H9 (cell line): ENCODE data around the gene NRXN3. TPM values are rescaled to one million over a fixed set of nuclear protein-coding genes. Genes with fewer than 3 reads are reported as not detected.

Source experiments
- DNase-seq: peaks from one replicate; pipeline ENCODE4 v3.0.0-alpha.2; 2017
- H2AFZ ChIP-seq: one replicate; pipeline ENCODE4 v1.6.1; 2013; ENCODE audit warnings: mild to moderate bottlenecking, low read length, control low read depth, moderate library complexity
- H2AK5ac ChIP-seq: 2 replicates; pipeline ENCODE4 v1.6.1; 2013; ENCODE audit warnings: low read length, control low read depth, mixed read lengths; ENCODE audit not compliant: insufficient read length
- H2BK120ac ChIP-seq: one replicate; pipeline ENCODE4 v1.6.1; 2013; ENCODE audit warnings: low read depth, mild to moderate bottlenecking, low read length, control low read depth, inconsistent platforms; ENCODE audit not compliant: poor library complexity, severe bottlenecking
- H2BK12ac ChIP-seq: 2 replicates; pipeline ENCODE4 v1.6.1; 2013; ENCODE audit warnings: low read length, control low read depth, mixed read lengths, low read depth; ENCODE audit not compliant: insufficient read length
- H2BK15ac ChIP-seq: 2 replicates; pipeline ENCODE4 v1.6.1; 2013; ENCODE audit warnings: low read depth, low read length, control low read depth
- H2BK20ac ChIP-seq: one replicate; pipeline ENCODE4 v1.6.1; 2013; ENCODE audit warnings: low read depth, mild to moderate bottlenecking, low read length, control low read depth, inconsistent platforms; ENCODE audit not compliant: poor library complexity, severe bottlenecking
- H2BK5ac ChIP-seq: 2 replicates; pipeline ENCODE4 v1.6.1; 2013; ENCODE audit warnings: low read length, control low read depth, mixed read lengths; ENCODE audit not compliant: insufficient read length
- H3K14ac ChIP-seq: 2 replicates; pipeline ENCODE4 v1.6.1; 2013; ENCODE audit warnings: low read length, control low read depth; ENCODE audit not compliant: insufficient read depth
- H3K18ac ChIP-seq: 2 replicates; pipeline ENCODE4 v1.6.1; 2013; ENCODE audit warnings: low read depth, mild to moderate bottlenecking, mixed read lengths, low read length, control low read depth; ENCODE audit not compliant: insufficient read length
- H3K23ac ChIP-seq: 2 replicates; pipeline ENCODE4 v1.6.1; 2013; ENCODE audit warnings: low read length, control low read depth, mixed read lengths, low read depth; ENCODE audit not compliant: insufficient read length
- H3K23me2 ChIP-seq: 2 replicates; pipeline ENCODE4 v1.6.1; 2013; ENCODE audit warnings: low read depth, mild to moderate bottlenecking, mixed read lengths, low read length, control low read depth; ENCODE audit not compliant: insufficient read length, poor library complexity, severe bottlenecking
- H3K27ac ChIP-seq: 2 replicates; pipeline ENCODE4 v1.5.1; 2013; ENCODE audit warnings: low read length, control low read depth, mixed read lengths, low read depth; ENCODE audit not compliant: insufficient read length
- H3K27me3 ChIP-seq: 2 replicates; pipeline ENCODE4 v1.6.1; 2013; ENCODE audit warnings: low read length, control low read depth, inconsistent platforms; ENCODE audit not compliant: insufficient read depth
- H3K4ac ChIP-seq: 2 replicates; pipeline ENCODE4 v1.6.1; 2013; ENCODE audit warnings: low read depth, mild to moderate bottlenecking, control low read depth, inconsistent platforms, low read length, moderate library complexity
- H3K4me1 ChIP-seq: 2 replicates; pipeline ENCODE4 v1.6.1; 2013; ENCODE audit warnings: low read length, control low read depth, inconsistent platforms; ENCODE audit not compliant: insufficient read depth
- H3K4me2 ChIP-seq: 2 replicates; pipeline ENCODE4 v1.6.1; 2013; ENCODE audit warnings: low read length, control low read depth, mixed read lengths; ENCODE audit not compliant: insufficient read length, insufficient read depth
- H3K56ac ChIP-seq: 2 replicates; pipeline ENCODE4 v1.6.1; 2013; ENCODE audit warnings: low read depth, mild to moderate bottlenecking, mixed read lengths, low read length, control low read depth; ENCODE audit not compliant: insufficient read length
- H3K79me1 ChIP-seq: 2 replicates; pipeline ENCODE4 v1.6.1; 2013; ENCODE audit warnings: low read depth, mild to moderate bottlenecking, moderate library complexity, low read length, control low read depth, inconsistent platforms; ENCODE audit not compliant: insufficient read depth, poor library complexity, severe bottlenecking
- H3K79me2 ChIP-seq: 2 replicates; pipeline ENCODE4 v1.6.1; 2013; ENCODE audit warnings: low read length, control low read depth, inconsistent platforms; ENCODE audit not compliant: insufficient read depth
- H3K9ac ChIP-seq: 2 replicates; pipeline ENCODE4 v1.6.1; 2013; ENCODE audit warnings: low read length, control low read depth, mixed read lengths; ENCODE audit not compliant: insufficient read length; ENCODE audit errors: extremely low read depth
- H3K9me3 ChIP-seq: one replicate; pipeline ENCODE4 v1.6.1; 2013; ENCODE audit warnings: low read depth, low read length, inconsistent platforms; ENCODE audit not compliant: control insufficient read depth
- H3T11ph ChIP-seq: one replicate; pipeline ENCODE4 v1.6.1; 2013; ENCODE audit warnings: mild to moderate bottlenecking, low read length, control low read depth, inconsistent platforms
- H4K20me1 ChIP-seq: one replicate; pipeline ENCODE4 v1.6.1; 2013; ENCODE audit not compliant: control insufficient read depth, insufficient read length, insufficient read depth
- H4K5ac ChIP-seq: 2 replicates; pipeline ENCODE4 v1.6.1; 2013; ENCODE audit warnings: low read depth, mild to moderate bottlenecking, mixed read lengths, low read length, control low read depth; ENCODE audit not compliant: insufficient read length
- H4K8ac ChIP-seq: replicated peaks from 2 replicates; pipeline ENCODE4 v1.6.1; 2013; ENCODE audit warnings: low read length, control low read depth, mixed read lengths, low read depth; ENCODE audit not compliant: insufficient read length
- H4K91ac ChIP-seq: 2 replicates; pipeline ENCODE4 v1.6.1; 2013; ENCODE audit warnings: low read depth, mild to moderate bottlenecking, moderate library complexity, mixed read lengths, low read length, control low read depth; ENCODE audit not compliant: insufficient read length
- H3K27ac Mint-ChIP-seq, 3 experiments: 2 replicates in 2 of 3; 3 replicates in 1 of 3; pipeline ENCODE4 v1.8.0; 2020 to 2021; ENCODE audit warnings: mixed read lengths in 3 of 3, mild to moderate bottlenecking in 1 of 3, moderate library complexity in 1 of 3
- H3K27me3 Mint-ChIP-seq: 2 replicates; pipeline ENCODE4 v1.8.0; 2021; ENCODE audit warnings: low read depth, mild to moderate bottlenecking, moderate library complexity, mixed read lengths
- H3K36me3 Mint-ChIP-seq, 3 experiments: 2 replicates in 2 of 3; 3 replicates in 1 of 3; pipeline ENCODE4 v1.8.0; 2020 to 2021; ENCODE audit warnings: low read depth in 3 of 3, mixed read lengths in 3 of 3; ENCODE audit not compliant: insufficient read depth in 1 of 3
- H3K4me1 Mint-ChIP-seq, 2 experiments: 2 replicates each; pipeline ENCODE4 v1.8.0; 2020; ENCODE audit warnings: mixed read lengths in 2 of 2
- H3K4me3 Mint-ChIP-seq, 2 experiments: 2 replicates in 1 of 2; 3 replicates in 1 of 2; pipeline ENCODE4 v1.8.0; 2020 to 2021; ENCODE audit warnings: mild to moderate bottlenecking in 2 of 2, mixed read lengths in 2 of 2, moderate library complexity in 1 of 2
- H3K9me3 Mint-ChIP-seq, 2 experiments: 2 replicates in 1 of 2; 3 replicates in 1 of 2; pipeline ENCODE4 v1.8.0; 2020; ENCODE audit warnings: mild to moderate bottlenecking in 2 of 2, mixed read lengths in 2 of 2, moderate library complexity in 1 of 2
- CTCF ChIP-seq: fragments of 200-600 bp; sonication (generic); conservative IDR thresholded peaks from 3 replicates; pipeline ENCODE4 v1.8.0; 2021; ENCODE audit warnings: antibody characterized with exemption, mild to moderate bottlenecking
- WGBS: extraction: QIAGEN DNeasy Blood & Tissue Kit; methylation state at CpG from one replicate; pipeline ENCODE4 v1.1.7; 2013; ENCODE audit warnings: missing lambda C conversion rate, low lambda C conversion rate, mixed read lengths; ENCODE audit not compliant: insufficient read length; ENCODE audit errors: extremely low coverage; 5-methylcytosine and 5-hydroxymethylcytosine counted together
- total RNA-seq: library from RNA; stranded (reverse); gene quantifications from 2 replicates; pipeline ENCODE4 v1.2.1, GENCODE V29; 2021

NRXN3 gene
- total RNA-seq, 1 experiment from 2014 or later, result 1.8 TPM

- DNase-seq, result no peak
- Histone ChIP-seq H2BK120ac (no peak overlapping the region), H3K4me1 (peaks cover 5% of the 10 kb centered on the region; the same call in 1 of the 2 replicates), H3K4me2 (no peak overlapping the region), H3K14ac (no peak overlapping the region), H4K8ac (no peak overlapping the region), H2BK5ac (no peak overlapping the region), H4K91ac (no peak overlapping the region), H2AK5ac (no peak overlapping the region), H3K18ac (no peak overlapping the region), H3K9me3 (no peaks in the 10 kb centered on the region), H3K23me2 (no peaks in the 10 kb centered on the region), H3K56ac (no peak overlapping the region), H2BK20ac (no peak overlapping the region), H3K23ac (no peak overlapping the region), H4K5ac (no peak overlapping the region), H3K27me3 (no peaks in the 10 kb centered on the region), H2AFZ (no peak overlapping the region), H3T11ph (no peak overlapping the region), H4K20me1 (no peaks in the 10 kb centered on the region), H2BK12ac (no peak overlapping the region), H3K4ac (no peak overlapping the region), H3K79me2 (no peaks in the 10 kb centered on the region), H3K9ac (no peak overlapping the region), H3K27ac (no peak overlapping the region), H3K79me1 (no peaks in the 10 kb centered on the region), H2BK15ac (no peak overlapping the region)
- TF ChIP-seq CTCF, result no peak
- H3K4me3 Mint-ChIP-seq, result no peak overlapping the region; a peak in 1 of 5 replicates
- H3K36me3 Mint-ChIP-seq, result no peaks in the 10 kb centered on the region
- no CpG with 5 or more reads among the region's 4 CpGs for WGBS
- no peak overlapping the region for H3K27ac Mint-ChIP-seq
- no peaks in the 10 kb centered on the region for H3K27me3 Mint-ChIP-seq
- H3K9me3 Mint-ChIP-seq, result no peaks in the 10 kb centered on the region
- peaks cover 34 to 47% of the 10 kb centered on the region in 2 experiments for H3K4me1 Mint-ChIP-seq
Measured at GRCh38 chr14:78344290-78344689, 174.1 kb downstream of the NRXN3 start.
